Occipital lobe (tissue), 2 donors: ENCODE data around the gene AKAP13. TPM values are rescaled to one million over a fixed set of nuclear protein-coding genes. Genes with fewer than 3 reads are reported as not detected.
"Not testable (repeated sequence)": the region's sequence is repeated elsewhere in the genome, so short reads cannot be mapped to it uniquely, and the experiment has no call there.

ENCODE experiments used
- DNase-seq: peaks from one replicate; lab custom pipeline; 2025; lab: John Stamatoyannopoulos, UW
- total RNA-seq: library from RNA; depleted of rRNA; stranded (reverse); fragments of >200 nt; gene quantifications from one replicate; pipeline ENCODE4 v1.2.3, GENCODE V29; 2014

AKAP13 gene
- total RNA-seq, 1 donor from 2014 or later = 142 TPM

GRCh38 chr15:85531083-85531482, 150.7 kb downstream of the AKAP13 start:
- DNase-seq = no peak

GRCh38 chr15:85532689-85533088, 152.3 kb downstream of the AKAP13 start:
- DNase-seq = no peak

- no peak for DNase-seq
Observed at GRCh38 chr15:85534031-85534430, 153.6 kb downstream of the AKAP13 start.

- not testable (repeated sequence) for DNase-seq
Observed at GRCh38 chr15:85535533-85536330, 155.3 kb downstream of the AKAP13 start.

- DNase-seq = no peak
Observed at GRCh38 chr15:85536341-85536740, 155.9 kb downstream of the AKAP13 start.

- DNase-seq = no peak
Observed at GRCh38 chr15:85539491-85539890, 159.1 kb downstream of the AKAP13 start.

GRCh38 chr15:85540085-85540797, 159.8 kb downstream of the AKAP13 start:
- DNase-seq = no peak

- DNase-seq = no peak
Observed at GRCh38 chr15:85541744-85542143, 161.3 kb downstream of the AKAP13 start.

- no peak for DNase-seq
Observed at GRCh38 chr15:85542488-85542887, 162.1 kb downstream of the AKAP13 start.

GRCh38 chr15:85542895-85543331, 162.5 kb downstream of the AKAP13 start:
- DNase-seq = no peak

GRCh38 chr15:85543741-85544155, 163.3 kb downstream of the AKAP13 start:
- no peak for DNase-seq

- no peak for DNase-seq
Observed at GRCh38 chr15:85545185-85545584, 164.8 kb downstream of the AKAP13 start.

- DNase-seq = no peak
Observed at GRCh38 chr15:85545752-85546151, 165.3 kb downstream of the AKAP13 start.

- no peak for DNase-seq
Observed at GRCh38 chr15:85547386-85547785, 167.0 kb downstream of the AKAP13 start.

- DNase-seq = no peak
Observed at GRCh38 chr15:85550283-85550682, 169.9 kb downstream of the AKAP13 start.

GRCh38 chr15:85551221-85551832, 170.9 kb downstream of the AKAP13 start:
- no peak for DNase-seq

- DNase-seq = no peak
Observed at GRCh38 chr15:85554852-85555521, 174.6 kb downstream of the AKAP13 start.

- no peak for DNase-seq
Observed at GRCh38 chr15:85555875-85556617, 175.6 kb downstream of the AKAP13 start.

- no peak for DNase-seq
Observed at GRCh38 chr15:85556618-85556895, 176.2 kb downstream of the AKAP13 start.

- no peak for DNase-seq
Observed at GRCh38 chr15:85557385-85557784, 177.0 kb downstream of the AKAP13 start.

- no peak for DNase-seq
Observed at GRCh38 chr15:85558848-85559247, 178.4 kb downstream of the AKAP13 start.
